BJ (cell line): Measurements from ENCODE around the gene C2orf15. TPM values are rescaled to one million over a fixed set of nuclear protein-coding genes. Genes with fewer than 3 reads are reported as not detected.
"Not testable (repeated sequence)": the region's sequence is repeated elsewhere in the genome, so short reads cannot be mapped to it uniquely, and the experiment has no call there.

ENCODE experiments used
- CTCF ChIA-PET: fragments of 350-600 bp; formaldehyde crosslinking; extraction: SDS; loops from one replicate; lab custom pipeline; 2021; ENCODE audit warnings: antibody characterized with exemption, inconsistent platforms; lab: Yijun Ruan, JAX
- POLR2A ChIA-PET: fragments of 300-600 bp; sonication (Branson Sonifier 250); formaldehyde crosslinking; extraction: SDS; loops from one replicate; lab custom pipeline; 2021; ENCODE audit warnings: antibody characterized with exemption; lab: Charles Lee
- DNase-seq: peaks from one replicate; pipeline ENCODE4 v3.0.0-alpha.2; 2011; ENCODE audit warnings: low read depth
- H3K27me3 ChIP-seq: 2 replicates; pipeline ENCODE4 v1.6.0; 2011; ENCODE audit warnings: low read length; ENCODE audit not compliant: control insufficient read depth, insufficient read depth
- H3K36me3 ChIP-seq: 2 replicates; pipeline ENCODE4 v1.5.1; 2011; ENCODE audit warnings: low read length; ENCODE audit not compliant: control insufficient read depth, insufficient read depth
- H3K4me3 ChIP-seq: 2 replicates; pipeline ENCODE4 v1.5.1; 2011; ENCODE audit warnings: low read depth, mild to moderate bottlenecking, control low read depth, low read length
- CTCF ChIP-seq: IDR thresholded peaks from 2 replicates; pipeline ENCODE4 v1.5.1; 2011; ENCODE audit warnings: low read depth, mild to moderate bottlenecking, control low read depth, inconsistent platforms, low read length, moderate library complexity; ENCODE audit not compliant: insufficient read depth
- polyA plus RNA-seq: library from polyadenylated mRNA; depleted of rRNA; stranded (reverse); fragments of >200 nt; gene quantifications from 2 replicates; pipeline ENCODE4 v1.2.3, GENCODE V29; 2011

C2orf15 gene
- polyA plus RNA-seq, 1 experiment = not detected

GRCh38 chr2:99183025-99183424, 41.5 kb downstream of the C2orf15 start:
- no peak for DNase-seq
- POLR2A ChIA-PET = no interaction called here

GRCh38 chr2:99184811-99185210, 43.3 kb downstream of the C2orf15 start:
- no peak for TF ChIP-seq CTCF
- DNase-seq = no peak
- H3K36me3 ChIP-seq = no peaks in the 10 kb centered on the region
- no peak overlapping the region for H3K4me3 ChIP-seq
- ChIA-PET POLR2A (no interaction called here), CTCF (no interaction called here)
- no peaks in the 10 kb centered on the region for H3K27me3 ChIP-seq

More at GRCh38 chr2:99183025-99183424, 41.5 kb downstream of the C2orf15 start:
- Histone ChIP-seq H3K36me3 (no peaks in the 10 kb centered on the region), H3K4me3 (no peak overlapping the region), H3K27me3 (no peaks in the 10 kb centered on the region)
- no peak for TF ChIP-seq CTCF
- CTCF ChIA-PET = no interaction called here

GRCh38 chr2:99187011-99187410, 45.5 kb downstream of the C2orf15 start:
- TF ChIP-seq CTCF = no peak
- no peaks in the 10 kb centered on the region for H3K27me3 ChIP-seq
- H3K4me3 ChIP-seq = no peak overlapping the region
- no peak for DNase-seq
- no peaks in the 10 kb centered on the region for H3K36me3 ChIP-seq
- POLR2A ChIA-PET = no interaction called here
- CTCF ChIA-PET = no interaction called here

- no peak overlapping the region for H3K4me3 ChIP-seq
- DNase-seq = no peak
- POLR2A ChIA-PET = no interaction called here
- CTCF ChIA-PET = interaction anchor here (0.6 to 0.7 kb wide), 2 partner anchors 59 to 129 kb away, joined by 3 read pairs; no protein-coding TSS in a partner anchor
- H3K36me3 ChIP-seq = no peaks in the 10 kb centered on the region
- no peak for TF ChIP-seq CTCF
- no peaks in the 10 kb centered on the region for H3K27me3 ChIP-seq
Observed at GRCh38 chr2:99188357-99188756, 46.9 kb downstream of the C2orf15 start.

GRCh38 chr2:99190548-99190947, 49.0 kb downstream of the C2orf15 start:
- POLR2A ChIA-PET = no interaction called here
- Histone ChIP-seq H3K4me3 (no peak overlapping the region), H3K27me3 (no peaks in the 10 kb centered on the region), H3K36me3 (no peaks in the 10 kb centered on the region)
- no peak for TF ChIP-seq CTCF
- no peak for DNase-seq
- CTCF ChIA-PET = no interaction called here

GRCh38 chr2:99192364-99192763, 50.9 kb downstream of the C2orf15 start:
- POLR2A ChIA-PET, DNase-seq, CTCF ChIA-PET, H3K27me3 ChIP-seq, H3K36me3 ChIP-seq, H3K4me3 ChIP-seq: not testable (repeated sequence)
